ENCODE measurements around the gene SSMEM1. TPM values are rescaled to one million over a fixed set of nuclear protein-coding genes. Genes with fewer than 3 reads are reported as not detected.
"Not testable (repeated sequence)": the region's sequence is repeated elsewhere in the genome, so short reads cannot be mapped to it uniquely, and the experiment has no call there.

The SSMEM1 gene
- polyA plus RNA-seq, 1 donor from 2014 or later = not detected

- H3K27ac Mint-ChIP-seq, H3K4me3 Mint-ChIP-seq, H3K4me1 Mint-ChIP-seq, H3K9me3 Mint-ChIP-seq, H3K27me3 Mint-ChIP-seq, H3K36me3 Mint-ChIP-seq: not testable (repeated sequence)
These were observed 17.3 kb downstream of the SSMEM1 start for GRCh38 chr7:130224923-130225322.

- no peak overlapping the region for H3K27ac Mint-ChIP-seq
- no peaks in the 10 kb centered on the region for H3K36me3 Mint-ChIP-seq
- no peaks in the 10 kb centered on the region for H3K9me3 Mint-ChIP-seq
- no peak overlapping the region for H3K4me3 Mint-ChIP-seq
- H3K4me1 Mint-ChIP-seq = peaks cover 0 to 3% (median 0%) of the 10 kb centered on the region in 3 donors
- no peaks in the 10 kb centered on the region for H3K27me3 Mint-ChIP-seq
These were observed 18.7 kb downstream of the SSMEM1 start for GRCh38 chr7:130226333-130226732.

GRCh38 chr7:130227883-130228575 is 20.4 kb downstream of the SSMEM1 start:
- Mint-ChIP-seq H3K4me1 (peaks cover 0 to 3% (median 0%) of the 10 kb centered on the region in 3 donors), H3K9me3 (no peaks in the 10 kb centered on the region), H3K27ac (no peak overlapping the region), H3K27me3 (no peaks in the 10 kb centered on the region), H3K4me3 (no peak overlapping the region), H3K36me3 (no peaks in the 10 kb centered on the region)

GRCh38 chr7:130228840-130229502 is 21.3 kb downstream of the SSMEM1 start:
- H3K9me3 Mint-ChIP-seq = no peaks in the 10 kb centered on the region
- H3K27ac Mint-ChIP-seq = no peak overlapping the region

GRCh38 chr7:130229981-130230380 is 22.3 kb downstream of the SSMEM1 start:
- not testable (repeated sequence) for H3K27me3 Mint-ChIP-seq, H3K4me1 Mint-ChIP-seq, H3K4me3 Mint-ChIP-seq, H3K27ac Mint-ChIP-seq, H3K36me3 Mint-ChIP-seq, H3K9me3 Mint-ChIP-seq

More at GRCh38 chr7:130228840-130229502, 21.3 kb downstream of the SSMEM1 start:
- peaks cover 0 to 2% (median 0%) of the 10 kb centered on the region in 3 donors for H3K4me1 Mint-ChIP-seq
- H3K36me3 Mint-ChIP-seq = no peaks in the 10 kb centered on the region
- no peak overlapping the region for H3K4me3 Mint-ChIP-seq
- no peaks in the 10 kb centered on the region for H3K27me3 Mint-ChIP-seq

- H3K4me1 Mint-ChIP-seq = peaks cover 0 to 1% (median 0%) of the 10 kb centered on the region in 3 donors
- peaks cover 7% of the 10 kb centered on the region for H3K36me3 Mint-ChIP-seq
- H3K27ac Mint-ChIP-seq = no peak overlapping the region
- H3K27me3 Mint-ChIP-seq = peaks cover 2% of the 10 kb centered on the region
- no peak overlapping the region for H3K4me3 Mint-ChIP-seq
- no peaks in the 10 kb centered on the region for H3K9me3 Mint-ChIP-seq
These were observed 24.1 kb downstream of the SSMEM1 start for GRCh38 chr7:130231792-130232191.

- H3K4me3 Mint-ChIP-seq = no peak overlapping the region
- H3K36me3 Mint-ChIP-seq = peaks cover 9% of the 10 kb centered on the region
- H3K4me1 Mint-ChIP-seq = peaks cover 0 to 1% (median 0%) of the 10 kb centered on the region in 3 donors
- H3K27ac Mint-ChIP-seq = no peak overlapping the region
- no peaks in the 10 kb centered on the region for H3K9me3 Mint-ChIP-seq
- peaks cover 2% of the 10 kb centered on the region for H3K27me3 Mint-ChIP-seq
These were observed 24.5 kb downstream of the SSMEM1 start for GRCh38 chr7:130232209-130232608.

- no peak overlapping the region for H3K27ac Mint-ChIP-seq
- H3K4me1 Mint-ChIP-seq = peaks cover 0 to 1% (median 0%) of the 10 kb centered on the region in 3 donors
- no peak overlapping the region for H3K4me3 Mint-ChIP-seq
- H3K9me3 Mint-ChIP-seq = peaks cover 0 to 2% (median 0%) of the 10 kb centered on the region in 3 donors
- H3K27me3 Mint-ChIP-seq = peaks cover 2% of the 10 kb centered on the region
- peaks cover 10% of the 10 kb centered on the region for H3K36me3 Mint-ChIP-seq
These were observed 26.4 kb downstream of the SSMEM1 start for GRCh38 chr7:130234078-130234477.

- H3K9me3 Mint-ChIP-seq, H3K27me3 Mint-ChIP-seq, H3K27ac Mint-ChIP-seq, H3K4me3 Mint-ChIP-seq, H3K36me3 Mint-ChIP-seq, H3K4me1 Mint-ChIP-seq: not testable (repeated sequence)
These were observed 28.7 kb downstream of the SSMEM1 start for GRCh38 chr7:130236361-130236760.

- Mint-ChIP-seq H3K27me3 (no peaks in the 10 kb centered on the region), H3K4me1 (peaks cover 4 to 11% (median 10%) of the 10 kb centered on the region in 3 donors), H3K36me3 (peaks cover 8% of the 10 kb centered on the region), H3K27ac (no peak overlapping the region), H3K9me3 (peaks cover 0 to 2% (median 0%) of the 10 kb centered on the region in 3 donors), H3K4me3 (no peak overlapping the region)
These were observed 32.6 kb downstream of the SSMEM1 start for GRCh38 chr7:130240240-130240639.

GRCh38 chr7:130242198-130243014 is 34.7 kb downstream of the SSMEM1 start:
- H3K36me3 Mint-ChIP-seq = peaks cover 2% of the 10 kb centered on the region
- H3K4me3 Mint-ChIP-seq = no peak overlapping the region
- H3K9me3 Mint-ChIP-seq = peaks cover 0 to 20% (median 7%) of the 10 kb centered on the region in 3 donors

GRCh38 chr7:130243486-130243885 is 35.8 kb downstream of the SSMEM1 start:
- H3K27me3 Mint-ChIP-seq, H3K27ac Mint-ChIP-seq, H3K4me3 Mint-ChIP-seq, H3K36me3 Mint-ChIP-seq: not testable (repeated sequence)
- Mint-ChIP-seq H3K4me1 (peaks cover 4 to 11% (median 10%) of the 10 kb centered on the region in 3 donors), H3K9me3 (peaks cover 0 to 18% (median 7%) of the 10 kb centered on the region in 3 donors)

More at GRCh38 chr7:130242198-130243014, 34.7 kb downstream of the SSMEM1 start:
- peaks cover 4 to 11% (median 10%) of the 10 kb centered on the region in 3 donors for H3K4me1 Mint-ChIP-seq
- H3K27me3 Mint-ChIP-seq = no peaks in the 10 kb centered on the region
- H3K27ac Mint-ChIP-seq = no peak overlapping the region

GRCh38 chr7:130246491-130246890 is 38.8 kb downstream of the SSMEM1 start:
- peaks cover 4 to 11% (median 10%) of the 10 kb centered on the region in 3 donors for H3K4me1 Mint-ChIP-seq
- not testable (repeated sequence) for H3K4me3 Mint-ChIP-seq, H3K27me3 Mint-ChIP-seq, H3K36me3 Mint-ChIP-seq, H3K27ac Mint-ChIP-seq
- H3K9me3 Mint-ChIP-seq = peaks cover 0 to 22% (median 7%) of the 10 kb centered on the region in 3 donors

GRCh38 chr7:130248842-130249241 is 41.2 kb downstream of the SSMEM1 start:
- H3K36me3 Mint-ChIP-seq, H3K27me3 Mint-ChIP-seq, H3K27ac Mint-ChIP-seq, H3K4me1 Mint-ChIP-seq: not testable (repeated sequence)
- H3K4me3 Mint-ChIP-seq = peak overlapping the region in 1 of 4 donors; percentile 10
- H3K9me3 Mint-ChIP-seq = peaks cover 2 to 29% (median 7%) of the 10 kb centered on the region in 3 donors

- not testable (repeated sequence) for H3K27ac Mint-ChIP-seq, H3K4me1 Mint-ChIP-seq, H3K27me3 Mint-ChIP-seq, H3K36me3 Mint-ChIP-seq
- peak overlapping the region in 1 of 4 donors; percentile 15 for H3K4me3 Mint-ChIP-seq
- H3K9me3 Mint-ChIP-seq = peaks cover 2 to 29% (median 7%) of the 10 kb centered on the region in 3 donors
These were observed 42.0 kb downstream of the SSMEM1 start for GRCh38 chr7:130249626-130250025.
